Measurements from ENCODE around the gene PIAS1.

DNA sequence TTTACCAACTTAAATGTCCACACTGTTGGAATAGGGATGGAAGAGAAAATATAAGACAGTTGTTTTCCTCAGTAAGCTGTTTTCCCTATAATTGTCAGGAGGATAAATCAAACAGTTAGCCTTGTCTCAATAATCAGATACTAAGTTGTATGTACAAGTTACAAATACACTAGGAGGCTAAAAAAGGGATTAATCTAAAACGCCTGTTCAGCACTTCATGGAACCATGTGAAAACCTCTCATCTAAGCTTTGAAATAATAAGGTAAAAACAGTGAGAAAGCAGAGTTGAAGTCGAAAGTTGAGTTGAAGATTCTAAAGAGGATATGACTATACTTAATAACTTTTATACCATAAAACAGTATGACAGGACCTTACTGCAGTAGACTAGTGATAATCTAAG lies 89.0 kb downstream of the PIAS1 start:
- TF ChIP-seq POLR2AphosphoS5 (IDR thresholded peaks at IDR 0.05): no peak
- TF ChIP-seq CTCF (IDR thresholded peaks at IDR 0.05): no peak
- no peak for TF ChIP-seq POLR2A (IDR thresholded peaks at IDR 0.05; ENCODE audit: low read depth)
